ENCODE measurements around the gene GPR39.

DNA sequence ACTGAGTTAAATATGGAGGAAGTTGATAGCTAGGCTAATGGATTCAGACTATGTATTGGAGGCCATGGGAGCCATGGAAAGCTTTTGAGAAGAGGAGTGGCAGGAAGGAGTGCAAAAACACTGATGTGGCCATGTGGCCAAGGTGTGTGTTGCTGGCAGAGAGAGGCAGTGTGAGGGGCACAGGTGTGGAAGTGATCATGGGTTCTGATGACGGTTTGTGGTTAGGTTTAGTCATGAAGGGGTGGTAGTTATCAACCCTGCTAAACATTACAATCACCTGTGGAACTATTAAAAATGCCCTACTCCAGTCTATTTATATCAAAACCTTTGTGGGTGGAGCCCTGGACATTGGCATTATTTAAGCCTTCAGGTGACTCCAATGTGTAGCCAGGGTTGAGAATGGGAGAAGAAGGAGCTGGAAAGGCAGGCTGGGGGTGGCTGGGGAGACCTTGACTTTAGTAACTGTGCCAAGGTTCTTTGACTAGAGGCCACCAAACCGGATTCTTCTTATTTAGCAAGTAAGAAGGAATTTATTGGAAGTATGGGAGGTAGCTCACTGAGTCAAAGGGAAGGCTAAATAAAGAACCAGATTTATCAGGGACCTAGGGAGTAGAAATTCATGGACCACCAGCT, 13.5 kb downstream of the GPR39 start:
- TF ChIP-seq, protein P1, sequence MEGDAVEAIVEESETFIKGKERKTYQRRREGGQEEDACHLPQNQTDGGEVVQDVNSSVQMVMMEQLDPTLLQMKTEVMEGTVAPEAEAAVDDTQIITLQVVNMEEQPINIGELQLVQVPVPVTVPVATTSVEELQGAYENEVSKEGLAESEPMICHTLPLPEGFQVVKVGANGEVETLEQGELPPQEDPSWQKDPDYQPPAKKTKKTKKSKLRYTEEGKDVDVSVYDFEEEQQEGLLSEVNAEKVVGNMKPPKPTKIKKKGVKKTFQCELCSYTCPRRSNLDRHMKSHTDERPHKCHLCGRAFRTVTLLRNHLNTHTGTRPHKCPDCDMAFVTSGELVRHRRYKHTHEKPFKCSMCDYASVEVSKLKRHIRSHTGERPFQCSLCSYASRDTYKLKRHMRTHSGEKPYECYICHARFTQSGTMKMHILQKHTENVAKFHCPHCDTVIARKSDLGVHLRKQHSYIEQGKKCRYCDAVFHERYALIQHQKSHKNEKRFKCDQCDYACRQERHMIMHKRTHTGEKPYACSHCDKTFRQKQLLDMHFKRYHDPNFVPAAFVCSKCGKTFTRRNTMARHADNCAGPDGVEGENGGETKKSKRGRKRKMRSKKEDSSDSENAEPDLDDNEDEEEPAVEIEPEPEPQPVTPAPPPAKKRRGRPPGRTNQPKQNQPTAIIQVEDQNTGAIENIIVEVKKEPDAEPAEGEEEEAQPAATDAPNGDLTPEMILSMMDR (conservative IDR thresholded peaks at IDR 0.05; ENCODE audit: low read depth, low read length) = no peak
- TF ChIP-seq EZH2 (IDR thresholded peaks at IDR 0.05; ENCODE audit: low read length, unreplicated experiment) = no peak
- TF ChIP-seq EZH2phosphoT487 (IDR thresholded peaks at IDR 0.05; ENCODE audit: borderline replicate concordance, low read length) = no peak

Measured in PC-3 (cell line).